Gastrocnemius medialis (tissue), 4 donors: ENCODE data around the gene MLPH.

Experiments
- POLR2A ChIP-seq, 2 donors: fragments of 450-650 bp; IDR thresholded peaks; one replicate each; pipeline ENCODE4 v1.6.1; 2017; ENCODE audit warnings: antibody characterized with exemption in 2 of 2, mild to moderate bottlenecking in 2 of 2, moderate library complexity in 2 of 2
- TF ChIP-seq, protein P1 (sequence below), 5 experiments: fragments of 450-650 bp in 3 of 5; fragments of 200-600 bp in 2 of 5; sonication (generic) in 2 of 5; IDR thresholded peaks in 4 of 5; conservative IDR thresholded peaks in 1 of 5; 1 replicate in 4 of 5; 2 replicates in 1 of 5; pipeline ENCODE4 v1.5.1; 2016 to 2019; ENCODE audit warnings: antibody characterized with exemption in 5 of 5, mild to moderate bottlenecking in 3 of 5, moderate library complexity in 3 of 5

DNA sequence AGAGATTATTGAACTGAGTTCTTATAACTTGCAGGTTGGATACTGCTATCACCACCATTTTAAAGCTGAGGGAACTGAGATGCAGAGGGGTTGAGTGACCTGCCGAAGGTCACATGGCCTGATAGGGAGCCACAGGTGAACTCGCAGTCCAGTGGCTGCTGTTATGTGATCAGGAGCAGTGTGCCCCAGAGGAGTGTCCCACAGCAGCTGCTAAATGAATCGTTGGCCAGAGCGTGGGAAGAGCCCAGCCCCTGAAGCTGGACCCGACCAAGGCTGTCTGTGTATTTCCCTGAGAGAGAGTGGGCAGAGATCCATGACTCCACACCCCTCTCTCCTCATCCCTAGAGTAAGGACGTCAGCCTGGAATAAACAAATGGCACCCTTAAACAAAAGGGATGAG, 52.6 kb downstream of the MLPH start:
- TF ChIP-seq, protein P1, sequence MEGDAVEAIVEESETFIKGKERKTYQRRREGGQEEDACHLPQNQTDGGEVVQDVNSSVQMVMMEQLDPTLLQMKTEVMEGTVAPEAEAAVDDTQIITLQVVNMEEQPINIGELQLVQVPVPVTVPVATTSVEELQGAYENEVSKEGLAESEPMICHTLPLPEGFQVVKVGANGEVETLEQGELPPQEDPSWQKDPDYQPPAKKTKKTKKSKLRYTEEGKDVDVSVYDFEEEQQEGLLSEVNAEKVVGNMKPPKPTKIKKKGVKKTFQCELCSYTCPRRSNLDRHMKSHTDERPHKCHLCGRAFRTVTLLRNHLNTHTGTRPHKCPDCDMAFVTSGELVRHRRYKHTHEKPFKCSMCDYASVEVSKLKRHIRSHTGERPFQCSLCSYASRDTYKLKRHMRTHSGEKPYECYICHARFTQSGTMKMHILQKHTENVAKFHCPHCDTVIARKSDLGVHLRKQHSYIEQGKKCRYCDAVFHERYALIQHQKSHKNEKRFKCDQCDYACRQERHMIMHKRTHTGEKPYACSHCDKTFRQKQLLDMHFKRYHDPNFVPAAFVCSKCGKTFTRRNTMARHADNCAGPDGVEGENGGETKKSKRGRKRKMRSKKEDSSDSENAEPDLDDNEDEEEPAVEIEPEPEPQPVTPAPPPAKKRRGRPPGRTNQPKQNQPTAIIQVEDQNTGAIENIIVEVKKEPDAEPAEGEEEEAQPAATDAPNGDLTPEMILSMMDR (IDR thresholded peaks at IDR 0.05 in 4 of 5, conservative IDR thresholded peaks at IDR 0.05 in 1 of 5): no peak
- TF ChIP-seq POLR2A (IDR thresholded peaks at IDR 0.05): no peak
